Activated naive CD8-positive, alpha-beta T cell treated with anti-CD3 and anti-CD28 coated beads for 36 hours (primary cell): Measurements from ENCODE around the gene AFF2. TPM values are rescaled to one million over a fixed set of nuclear protein-coding genes. Genes with fewer than 3 reads are reported as not detected.
A peak's percentile ranks its signal among the peaks of the same experiment; 100 is the strongest.

Experiments
- DNase-seq: peaks from one replicate; pipeline ENCODE4 v3.0.0; 2021
- H3K27ac Mint-ChIP-seq: one replicate; pipeline ENCODE4 v1.8.0; 2022; ENCODE audit warnings: mild to moderate bottlenecking, moderate library complexity, mixed read lengths
- H3K27me3 Mint-ChIP-seq: one replicate; pipeline ENCODE4 v1.8.0; 2022; ENCODE audit warnings: mild to moderate bottlenecking, mixed read lengths
- H3K36me3 Mint-ChIP-seq: one replicate; pipeline ENCODE4 v1.8.0; 2021; ENCODE audit warnings: mild to moderate bottlenecking, mixed read lengths
- H3K4me1 Mint-ChIP-seq: one replicate; pipeline ENCODE4 v1.8.0; 2021; ENCODE audit warnings: mixed read lengths
- H3K4me3 Mint-ChIP-seq: one replicate; pipeline ENCODE4 v1.8.0; 2022; ENCODE audit warnings: mild to moderate bottlenecking, moderate library complexity, mixed read lengths
- H3K9me3 Mint-ChIP-seq: one replicate; pipeline ENCODE4 v1.8.0; 2022; ENCODE audit warnings: mixed read lengths
- total RNA-seq, 2 experiments: library from RNA; stranded (reverse); gene quantifications; one replicate each; pipeline ENCODE4 v1.2.3, GENCODE V29; 2021

AFF2 gene
- total RNA-seq, 2 experiments from 2014 or later, result 1.4 to 1.7 TPM

DNA sequence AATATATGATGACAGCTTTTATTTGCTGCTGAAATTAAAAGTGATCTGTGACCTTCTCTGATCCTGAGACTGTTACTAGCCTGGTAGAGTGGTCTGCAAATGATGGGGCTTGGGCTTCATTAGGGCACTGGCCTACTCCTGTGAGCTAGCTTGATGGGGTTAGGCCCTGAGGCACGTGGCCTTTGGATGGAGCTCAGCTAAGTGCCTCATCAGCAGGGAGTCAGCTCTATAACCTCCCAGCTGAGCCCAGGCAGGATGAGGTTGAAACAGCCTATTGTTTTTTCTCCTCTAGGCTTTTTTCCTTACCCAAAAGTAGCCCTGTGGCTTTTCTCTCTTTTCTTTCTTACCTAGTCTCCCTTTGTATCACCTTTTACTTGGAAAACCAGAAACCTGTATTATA is 92.2 kb downstream of the AFF2 start:
- no peak for DNase-seq
- peaks cover 3% of the 10 kb centered on the region for H3K4me1 Mint-ChIP-seq
- H3K27me3 Mint-ChIP-seq, result no peaks in the 10 kb centered on the region
- no peak overlapping the region for H3K27ac Mint-ChIP-seq
- no peaks in the 10 kb centered on the region for H3K9me3 Mint-ChIP-seq
- no peaks in the 10 kb centered on the region for H3K36me3 Mint-ChIP-seq
- no peak overlapping the region for H3K4me3 Mint-ChIP-seq

DNA sequence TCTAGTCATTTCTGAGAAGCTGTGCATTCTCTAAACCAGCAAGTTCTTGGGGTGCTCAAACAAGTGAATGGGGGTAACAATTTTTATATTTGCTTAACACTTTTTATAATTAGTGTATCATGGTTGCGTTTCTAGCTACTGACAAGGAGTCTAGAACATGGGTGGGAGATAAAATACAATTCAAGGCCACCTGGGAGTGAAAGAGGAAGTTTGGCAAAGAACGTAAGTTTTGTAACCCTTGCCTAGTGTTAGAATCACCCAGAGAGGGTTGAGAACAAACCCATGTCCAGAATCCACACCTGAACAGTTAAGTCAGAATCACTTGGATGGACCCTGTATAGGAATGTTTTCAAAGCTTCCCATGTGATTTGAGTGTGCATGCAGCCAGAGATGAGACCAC is 92.7 kb downstream of the AFF2 start:
- Mint-ChIP-seq H3K27me3 (no peaks in the 10 kb centered on the region), H3K27ac (no peak overlapping the region), H3K9me3 (no peaks in the 10 kb centered on the region), H3K4me3 (no peak overlapping the region), H3K4me1 (peaks cover 3% of the 10 kb centered on the region), H3K36me3 (no peaks in the 10 kb centered on the region)
- DNase-seq, result no peak

DNA sequence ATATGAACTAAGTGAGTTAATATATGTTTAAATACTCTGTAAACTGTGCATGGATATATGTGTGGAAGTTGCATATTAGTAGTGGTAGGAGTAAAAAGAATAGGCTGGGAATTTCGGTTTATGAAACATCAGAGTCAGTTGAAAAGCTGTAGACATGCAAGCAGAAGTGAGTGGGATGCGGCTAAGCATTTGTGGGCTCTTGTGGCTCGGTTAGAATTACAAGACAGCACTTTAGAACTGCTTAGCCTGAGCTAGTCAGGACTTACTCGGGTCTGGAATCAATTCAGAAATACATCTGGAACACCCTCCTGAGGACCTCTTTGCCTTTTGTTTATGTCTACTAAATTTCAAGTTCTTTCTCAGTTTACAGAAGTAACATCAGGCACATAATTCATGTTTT is 93.6 kb downstream of the AFF2 start:
- Mint-ChIP-seq H3K27me3 (no peaks in the 10 kb centered on the region), H3K4me1 (no peaks in the 10 kb centered on the region), H3K4me3 (no peak overlapping the region), H3K9me3 (no peaks in the 10 kb centered on the region), H3K27ac (no peak overlapping the region), H3K36me3 (no peaks in the 10 kb centered on the region)
- DNase-seq, result no peak

DNA sequence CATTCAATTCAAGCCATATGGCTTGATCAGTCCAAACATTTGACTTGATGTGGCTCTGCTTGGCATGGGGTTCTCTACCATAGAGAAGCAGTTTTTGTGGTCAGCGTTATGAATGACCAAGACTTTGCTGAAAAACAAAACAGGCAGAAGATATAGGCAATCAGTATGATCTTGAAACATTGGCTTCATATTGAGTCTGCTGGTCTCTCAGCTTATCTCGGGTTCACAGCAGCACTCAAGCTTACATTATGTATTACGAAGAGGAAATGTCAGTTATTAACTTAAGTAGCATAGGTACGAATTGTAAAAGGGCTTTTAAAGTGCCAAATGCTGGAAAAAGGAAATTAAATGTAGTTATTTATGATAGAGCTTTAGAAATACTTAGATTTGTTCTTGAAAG is 99.0 kb downstream of the AFF2 start:
- Mint-ChIP-seq H3K36me3 (peaks cover 1% of the 10 kb centered on the region), H3K27ac (no peak overlapping the region), H3K4me1 (peaks cover 5% of the 10 kb centered on the region), H3K4me3 (no peak overlapping the region), H3K27me3 (no peaks in the 10 kb centered on the region), H3K9me3 (no peaks in the 10 kb centered on the region)
- no peak for DNase-seq

DNA sequence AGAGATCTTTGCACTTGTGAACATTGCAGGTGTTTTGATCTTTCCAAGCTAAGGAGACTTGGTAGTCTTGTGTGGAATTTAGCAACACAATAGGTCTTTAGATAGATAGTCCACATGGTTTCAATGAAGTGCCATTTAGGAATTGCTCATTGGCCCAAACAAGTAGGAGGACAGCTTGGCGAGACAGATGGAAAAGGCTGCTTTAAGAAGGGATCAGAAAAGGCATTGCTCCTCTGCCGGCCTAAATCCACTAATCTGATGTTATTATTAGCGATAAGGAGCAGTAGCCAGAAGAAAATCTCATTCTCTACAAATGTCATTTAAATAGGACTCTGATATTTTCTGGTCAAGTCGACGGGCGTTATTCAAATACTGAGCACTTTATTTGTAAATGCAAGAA is 99.7 kb downstream of the AFF2 start:
- no peaks in the 10 kb centered on the region for H3K27me3 Mint-ChIP-seq
- H3K36me3 Mint-ChIP-seq, result peaks cover 1% of the 10 kb centered on the region
- no peak overlapping the region for H3K27ac Mint-ChIP-seq
- no peak for DNase-seq
- H3K4me1 Mint-ChIP-seq, result peaks cover 5% of the 10 kb centered on the region
- peaks cover 1% of the 10 kb centered on the region for H3K9me3 Mint-ChIP-seq
- H3K4me3 Mint-ChIP-seq, result no peak overlapping the region

DNA sequence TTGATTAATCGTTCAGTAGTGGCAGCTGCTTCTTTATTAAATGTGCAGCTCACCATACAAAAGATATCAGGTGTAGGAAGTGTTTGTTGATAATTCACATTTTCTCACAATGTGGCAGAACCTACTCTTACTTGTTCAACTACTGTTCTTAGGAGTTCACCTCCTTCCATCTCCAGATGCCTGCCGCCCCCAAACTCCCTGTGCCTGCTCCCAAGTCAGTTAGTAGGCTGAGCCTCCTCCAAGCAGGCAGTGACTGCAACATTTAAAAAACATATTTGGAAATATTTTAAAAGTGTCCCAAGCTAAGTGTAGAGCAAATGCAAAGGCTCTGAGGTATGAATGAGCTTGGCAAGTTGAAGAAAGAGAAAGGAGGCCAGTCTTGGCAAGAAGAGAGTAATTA is 100.2 kb downstream of the AFF2 start:
- Mint-ChIP-seq H3K4me3 (no peak overlapping the region), H3K4me1 (peaks cover 5% of the 10 kb centered on the region), H3K36me3 (peaks cover 1% of the 10 kb centered on the region), H3K9me3 (peaks cover 1% of the 10 kb centered on the region), H3K27ac (no peak overlapping the region), H3K27me3 (no peaks in the 10 kb centered on the region)
- no peak for DNase-seq

DNA sequence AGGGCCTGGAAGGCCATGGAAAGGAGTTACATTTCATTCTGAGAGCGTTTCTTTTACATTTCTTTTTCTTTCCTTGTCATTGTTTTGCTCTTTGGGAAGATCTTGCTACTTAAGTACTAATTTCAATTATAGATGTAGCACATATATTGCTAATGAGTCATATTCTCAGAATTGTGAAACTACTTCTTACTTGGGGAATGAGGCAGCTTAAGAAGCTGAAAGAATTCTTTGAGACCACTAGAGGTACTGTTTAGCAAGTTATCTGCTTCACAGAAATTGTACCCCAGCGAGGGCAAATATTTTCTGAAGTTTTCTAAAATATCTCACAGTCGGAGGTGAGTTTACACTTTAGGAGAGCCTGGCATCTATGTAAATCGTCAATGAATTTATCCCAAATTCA is 100.6 kb downstream of the AFF2 start:
- H3K4me1 Mint-ChIP-seq, result peaks cover 5% of the 10 kb centered on the region
- H3K9me3 Mint-ChIP-seq, result peaks cover 1% of the 10 kb centered on the region
- H3K27ac Mint-ChIP-seq, result no peak overlapping the region
- no peaks in the 10 kb centered on the region for H3K27me3 Mint-ChIP-seq
- no peak overlapping the region for H3K4me3 Mint-ChIP-seq
- H3K36me3 Mint-ChIP-seq, result peaks cover 1% of the 10 kb centered on the region
- DNase-seq, result no peak

DNA sequence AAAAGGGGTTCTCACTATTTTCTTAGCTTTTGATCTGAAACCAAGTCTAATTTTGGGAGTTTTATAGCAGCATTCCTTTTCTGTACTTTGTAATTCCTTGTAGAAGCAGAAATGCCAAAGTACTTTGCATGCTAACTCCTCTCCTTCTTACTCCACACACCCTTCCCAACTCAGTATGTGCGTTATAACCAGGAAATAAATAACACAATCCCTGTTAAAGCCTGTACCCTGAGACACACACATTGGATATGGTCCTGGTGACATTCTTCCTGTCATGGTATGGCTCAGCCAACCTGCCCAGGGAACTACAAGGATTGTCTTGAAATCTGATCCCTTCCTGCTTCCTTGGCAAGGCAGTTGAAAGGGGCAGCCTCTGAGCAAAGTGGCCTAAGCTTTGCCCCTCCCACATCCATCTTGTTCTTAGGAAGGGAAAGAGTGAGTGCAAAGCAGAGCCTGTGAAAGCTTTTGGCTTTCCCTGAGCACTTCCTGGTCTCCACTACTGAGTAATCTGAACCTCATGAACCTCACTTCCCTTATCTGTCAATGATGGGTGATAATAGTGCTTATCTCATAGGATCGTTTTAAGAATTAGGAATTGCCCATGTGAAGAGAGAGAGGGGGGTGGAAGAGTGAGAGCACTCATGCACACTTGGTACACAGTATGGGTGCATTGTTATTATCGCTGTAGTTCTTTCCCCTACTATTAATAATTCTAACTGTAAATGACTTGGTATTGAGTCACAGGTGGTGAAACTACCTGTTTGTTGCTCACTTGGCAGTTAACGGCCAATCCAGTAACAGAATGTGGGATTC is 109.3 kb downstream of the AFF2 start:
- DNase-seq, result no peak
- Mint-ChIP-seq H3K36me3 (no peaks in the 10 kb centered on the region), H3K27ac (peak overlapping the region; percentile 13), H3K9me3 (peaks cover 4% of the 10 kb centered on the region), H3K4me3 (no peak overlapping the region), H3K27me3 (no peaks in the 10 kb centered on the region), H3K4me1 (peaks cover 16% of the 10 kb centered on the region)

DNA sequence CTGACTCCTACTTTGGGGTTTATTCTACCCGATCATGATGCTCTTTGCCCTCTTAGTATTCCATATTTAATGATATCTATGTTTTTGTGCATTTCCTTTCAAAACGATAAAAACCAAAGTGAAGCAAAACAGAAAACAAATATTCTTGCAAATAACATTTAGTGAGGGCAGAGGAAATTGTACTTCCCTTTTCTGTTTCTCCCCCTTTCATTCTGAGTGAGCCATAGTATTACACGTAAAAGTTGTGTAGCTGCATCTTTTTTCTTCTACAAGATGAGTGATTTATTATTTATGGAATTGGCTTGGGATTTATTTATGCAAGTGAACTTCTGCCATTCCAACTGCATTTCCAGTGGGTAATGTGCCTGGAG is 109.9 kb downstream of the AFF2 start:
- no peaks in the 10 kb centered on the region for H3K36me3 Mint-ChIP-seq
- no peak for DNase-seq
- H3K27ac Mint-ChIP-seq, result peak overlapping the region; percentile 13
- no peaks in the 10 kb centered on the region for H3K27me3 Mint-ChIP-seq
- no peak overlapping the region for H3K4me3 Mint-ChIP-seq
- peaks cover 16% of the 10 kb centered on the region for H3K4me1 Mint-ChIP-seq
- H3K9me3 Mint-ChIP-seq, result peaks cover 4% of the 10 kb centered on the region

DNA sequence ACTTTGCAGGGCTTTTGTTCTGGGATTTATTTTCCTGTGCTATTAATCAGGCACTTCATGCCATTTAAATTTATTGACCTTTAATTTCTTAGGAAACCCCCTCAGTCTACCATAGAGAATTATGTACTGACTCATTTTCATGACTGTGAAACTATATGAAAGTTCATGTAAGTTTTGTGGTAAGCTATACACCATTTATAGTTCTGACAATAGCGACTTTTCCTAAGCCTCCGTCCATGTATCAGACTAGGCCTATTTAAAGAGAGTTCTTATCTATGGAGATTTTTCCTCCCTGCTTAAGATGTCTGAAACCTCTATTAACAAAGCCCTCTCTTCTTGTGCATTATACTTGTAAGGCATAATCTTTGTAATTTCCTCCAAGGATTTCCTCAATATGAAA is 111.6 kb downstream of the AFF2 start:
- H3K4me3 Mint-ChIP-seq, result no peak overlapping the region
- H3K36me3 Mint-ChIP-seq, result no peaks in the 10 kb centered on the region
- no peaks in the 10 kb centered on the region for H3K27me3 Mint-ChIP-seq
- peak overlapping the region; percentile 45 for H3K27ac Mint-ChIP-seq
- H3K4me1 Mint-ChIP-seq, result peaks cover 16% of the 10 kb centered on the region
- H3K9me3 Mint-ChIP-seq, result peaks cover 4% of the 10 kb centered on the region
- DNase-seq, result no peak

DNA sequence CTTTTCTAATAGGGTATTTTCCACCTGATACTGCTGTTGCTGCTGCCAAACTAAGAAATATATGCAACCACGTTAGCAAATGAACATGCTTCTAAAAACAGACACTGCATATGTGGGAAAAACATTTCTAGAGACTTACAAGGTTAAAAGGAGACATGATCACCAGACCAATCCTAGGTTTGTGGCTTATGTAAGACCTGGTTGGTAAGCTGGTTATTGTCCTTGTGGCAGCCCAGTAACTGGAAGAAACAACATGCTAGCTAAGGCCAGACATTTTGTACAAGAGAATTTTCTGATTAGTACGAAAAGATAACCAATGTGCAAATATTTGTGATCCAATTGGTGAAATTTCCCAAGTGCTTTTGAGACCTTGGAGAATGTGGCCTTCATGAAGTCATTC is 112.0 kb downstream of the AFF2 start:
- peak overlapping the region; percentile 45 for H3K27ac Mint-ChIP-seq
- no peak overlapping the region for H3K4me3 Mint-ChIP-seq
- peaks cover 16% of the 10 kb centered on the region for H3K4me1 Mint-ChIP-seq
- H3K27me3 Mint-ChIP-seq, result no peaks in the 10 kb centered on the region
- no peaks in the 10 kb centered on the region for H3K36me3 Mint-ChIP-seq
- H3K9me3 Mint-ChIP-seq, result peaks cover under 1% of the 10 kb centered on the region
- DNase-seq, result no peak

DNA sequence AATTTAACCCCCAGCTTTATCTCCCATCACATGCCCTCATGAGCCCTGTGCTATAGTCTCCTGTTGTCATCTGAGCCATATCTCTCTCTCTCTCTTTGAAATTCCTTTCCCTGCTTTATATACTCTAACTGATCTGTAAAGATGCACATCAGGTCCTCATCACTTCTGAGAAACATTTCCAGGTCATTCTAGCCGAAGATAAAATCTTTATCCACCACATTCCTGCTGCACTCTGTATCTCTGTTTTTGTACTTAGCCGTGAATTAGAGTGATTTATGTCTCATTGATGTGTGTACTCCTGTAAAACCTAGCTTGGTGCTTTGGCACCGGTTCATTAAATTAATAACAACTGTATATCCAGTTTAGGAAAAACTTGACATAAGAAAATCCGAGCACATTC is 113.2 kb downstream of the AFF2 start:
- H3K9me3 Mint-ChIP-seq, result no peaks in the 10 kb centered on the region
- H3K4me1 Mint-ChIP-seq, result peaks cover 16% of the 10 kb centered on the region
- H3K4me3 Mint-ChIP-seq, result no peak overlapping the region
- no peaks in the 10 kb centered on the region for H3K36me3 Mint-ChIP-seq
- no peaks in the 10 kb centered on the region for H3K27me3 Mint-ChIP-seq
- no peak overlapping the region for H3K27ac Mint-ChIP-seq
- DNase-seq, result no peak

DNA sequence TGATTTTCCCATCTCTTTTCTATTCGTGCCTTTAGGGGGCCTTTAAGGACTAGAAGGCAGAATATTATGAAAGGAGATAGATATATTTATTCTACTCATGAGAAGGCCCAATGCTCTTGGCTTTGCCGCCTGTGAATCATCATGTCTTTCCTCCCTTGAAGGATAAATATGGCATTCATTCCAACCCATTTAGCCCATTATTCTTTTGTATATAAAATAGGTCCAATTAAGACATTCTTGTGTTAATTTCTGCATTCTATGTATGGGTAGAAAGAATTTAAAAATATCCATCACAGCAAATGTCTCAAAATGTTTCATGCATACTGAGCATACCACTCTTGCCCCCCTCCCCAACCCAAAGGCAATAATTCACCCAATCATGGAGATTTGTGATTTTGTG is 115.1 kb downstream of the AFF2 start:
- Mint-ChIP-seq H3K4me1 (peaks cover 9% of the 10 kb centered on the region), H3K4me3 (no peak overlapping the region), H3K36me3 (no peaks in the 10 kb centered on the region), H3K9me3 (no peaks in the 10 kb centered on the region), H3K27ac (no peak overlapping the region), H3K27me3 (no peaks in the 10 kb centered on the region)
- no peak for DNase-seq

DNA sequence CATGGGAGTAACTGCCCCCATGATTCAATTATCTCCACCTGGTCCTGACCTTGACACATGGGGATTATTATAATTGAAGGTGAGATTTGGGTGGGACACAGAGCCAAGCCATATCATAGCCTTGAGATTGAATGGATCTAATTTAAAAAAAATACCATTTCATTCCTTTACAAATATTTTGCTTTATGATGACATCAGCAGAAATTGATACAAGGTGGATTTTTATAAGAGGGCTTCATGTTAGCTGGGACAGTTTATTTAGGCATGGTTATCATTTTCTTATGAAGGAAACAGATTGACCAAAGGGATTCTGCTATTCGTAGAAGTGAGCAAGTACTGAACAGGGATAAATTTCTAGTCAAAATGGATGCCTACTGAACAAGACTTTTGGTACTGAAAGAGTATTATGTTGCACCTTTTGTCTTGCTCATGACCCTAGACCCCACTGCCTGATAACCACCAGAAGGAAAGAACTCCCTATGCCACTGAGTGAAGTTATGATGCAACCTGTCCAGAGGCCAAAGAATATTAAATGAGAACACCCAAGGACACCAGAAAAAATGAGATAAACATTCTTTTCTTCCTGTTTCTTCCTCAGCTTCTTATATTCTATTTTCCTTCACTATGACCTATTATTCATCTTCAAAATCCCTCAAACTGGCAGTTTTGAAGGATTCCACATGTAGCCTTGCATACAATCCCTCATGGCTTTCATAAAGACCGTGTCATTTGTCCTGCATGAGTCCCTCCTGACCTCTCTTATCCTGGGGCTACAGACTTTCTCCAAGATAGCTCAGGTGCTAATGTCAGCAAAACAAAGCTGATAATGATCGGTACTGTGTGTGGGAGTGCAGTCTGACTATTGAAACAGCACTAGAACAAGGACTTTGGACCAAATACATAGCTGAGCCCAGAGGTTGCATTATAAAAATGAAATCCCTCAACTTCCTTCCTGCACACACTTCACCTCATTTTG is 118.3 kb downstream of the AFF2 start:
- H3K9me3 Mint-ChIP-seq, result no peaks in the 10 kb centered on the region
- no peak for DNase-seq
- no peaks in the 10 kb centered on the region for H3K4me1 Mint-ChIP-seq
- no peak overlapping the region for H3K27ac Mint-ChIP-seq
- no peak overlapping the region for H3K4me3 Mint-ChIP-seq
- H3K36me3 Mint-ChIP-seq, result no peaks in the 10 kb centered on the region
- H3K27me3 Mint-ChIP-seq, result no peaks in the 10 kb centered on the region

DNA sequence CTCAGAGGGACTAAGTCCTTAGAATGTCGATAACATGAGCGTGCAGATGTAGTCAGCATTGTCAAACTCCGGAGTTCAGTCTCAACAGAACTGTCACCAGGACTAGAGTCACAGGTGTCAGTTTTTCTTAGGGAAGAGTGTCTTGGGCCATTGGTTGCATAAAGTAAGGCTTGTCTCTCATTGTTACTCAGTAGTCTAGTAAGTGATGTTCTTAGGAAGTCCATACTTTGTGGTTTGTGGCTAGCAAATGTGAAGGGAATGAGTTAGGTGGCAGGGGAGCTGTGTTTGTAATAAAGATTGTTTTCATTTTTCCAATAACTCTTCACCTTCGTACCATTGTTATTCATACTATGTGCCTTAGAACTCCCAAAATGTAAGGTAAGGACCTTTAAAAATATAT is 119.6 kb downstream of the AFF2 start:
- Mint-ChIP-seq H3K4me1 (no peaks in the 10 kb centered on the region), H3K4me3 (no peak overlapping the region), H3K27ac (no peak overlapping the region), H3K27me3 (no peaks in the 10 kb centered on the region), H3K9me3 (no peaks in the 10 kb centered on the region), H3K36me3 (no peaks in the 10 kb centered on the region)
- DNase-seq, result no peak
